A549 (cell line): Measurements from ENCODE around the gene OR52E5.

Experiments
- CEBPB ChIP-seq, 2 experiments: fragments of >200 bp in 1 of 2; sonication (Bioruptor Twin) in 1 of 2; formaldehyde crosslinking in 1 of 2; IDR thresholded peaks; 2 replicates each; pipeline ENCODE4 v1.6.1; 2012 to 2016
- CHD2 ChIP-seq: fragments of 150-350 bp; IDR thresholded peaks from 2 replicates; pipeline ENCODE4 v1.6.1; 2014; ENCODE audit warnings: low read length; ENCODE audit not compliant: partially characterized antibody
- ESRRA ChIP-seq: fragments of 150-350 bp; IDR thresholded peaks from 2 replicates; pipeline ENCODE4 v1.6.1; 2014; ENCODE audit warnings: mild to moderate bottlenecking, low read length, borderline replicate concordance
- GATA3 ChIP-seq: IDR thresholded peaks from 2 replicates; pipeline ENCODE4 v1.6.1; 2012; ENCODE audit warnings: borderline replicate concordance
- JUN ChIP-seq, 2 experiments: fragments of >200 bp; sonication (Bioruptor Twin); formaldehyde crosslinking; IDR thresholded peaks; 2 replicates in 1 of 2; 3 replicates in 1 of 2; pipeline ENCODE4 v1.6.1; 2016 to 2017
- MAZ ChIP-seq: fragments of 150-350 bp; IDR thresholded peaks from 2 replicates; pipeline ENCODE4 v1.6.1; 2014; ENCODE audit warnings: antibody characterized with exemption, low read depth, low read length, borderline replicate concordance
- MYC ChIP-seq: IDR thresholded peaks from 2 replicates; pipeline ENCODE4 v1.6.1; 2012; ENCODE audit warnings: mild to moderate bottlenecking, inconsistent platforms, low read length, improper control_type of control experiment, borderline replicate concordance
- POLR2A ChIP-seq: IDR thresholded peaks from 2 replicates; pipeline ENCODE4 v1.6.1; 2012; ENCODE audit warnings: mild to moderate bottlenecking, low read length
- RAD21 ChIP-seq, 2 experiments: fragments of >200 bp in 1 of 2; sonication (Bioruptor Twin) in 1 of 2; formaldehyde crosslinking in 1 of 2; IDR thresholded peaks in 1 of 2; conservative IDR thresholded peaks in 1 of 2; 2 replicates in 1 of 2; 3 replicates in 1 of 2; pipeline ENCODE4 v1.6.1; 2012 to 2018; ENCODE audit warnings: inconsistent platforms in 1 of 2
- REST ChIP-seq: fragments of 200-600 bp; sonication (generic); IDR thresholded peaks from 2 replicates; pipeline ENCODE4 v1.6.1; 2016; ENCODE audit warnings: antibody characterized with exemption, mild to moderate bottlenecking, moderate library complexity
- RFX5 ChIP-seq: fragments of 450-650 bp; IDR thresholded peaks from 2 replicates; pipeline ENCODE4 v1.7.1; 2014; ENCODE audit warnings: antibody characterized with exemption, mild to moderate bottlenecking, moderate library complexity

- TF ChIP-seq RFX5, result no peak
- TF ChIP-seq RAD21 (conservative IDR thresholded peaks at IDR 0.05 in 1 of 2, IDR thresholded peaks at IDR 0.05 in 1 of 2), result no peak
- no peak for TF ChIP-seq REST
- TF ChIP-seq POLR2A, result no peak
- TF ChIP-seq MAZ, result no peak
- TF ChIP-seq MYC, result no peak
- no peak for TF ChIP-seq JUN (IDR thresholded peaks at IDR 0.05)
- TF ChIP-seq CHD2, result no peak
- TF ChIP-seq CEBPB (IDR thresholded peaks at IDR 0.05), result no peak
- TF ChIP-seq GATA3, result no peak
- no peak for TF ChIP-seq ESRRA
Observed at GRCh38 chr11:5865826-5866225, 27.2 kb upstream of the OR52E5 start.
